Trophoblast cell (in vitro differentiated cells and primary cell): Measurements from ENCODE around the gene PTPRN2.

ENCODE experiments used
- DNase-seq, 2 donors: peaks; one replicate each; pipeline ENCODE4 v3.0.0-alpha.2; 2016
- H2AFZ ChIP-seq: 2 replicates; pipeline ENCODE4 v1.6.1; 2013; ENCODE audit warnings: low read length, moderate library complexity, mild to moderate bottlenecking; ENCODE audit not compliant: insufficient read depth, poor library complexity
- H2AK5ac ChIP-seq: 2 replicates; pipeline ENCODE4 v1.6.1; 2013; ENCODE audit warnings: mild to moderate bottlenecking, low read length
- H2BK120ac ChIP-seq: 2 replicates; pipeline ENCODE4 v1.6.1; 2013; ENCODE audit warnings: low read length, mild to moderate bottlenecking, moderate library complexity; ENCODE audit not compliant: insufficient read depth, poor library complexity
- H2BK12ac ChIP-seq: 2 replicates; pipeline ENCODE4 v1.6.1; 2013; ENCODE audit warnings: mild to moderate bottlenecking, low read length, moderate library complexity
- H2BK5ac ChIP-seq: 2 replicates; pipeline ENCODE4 v1.6.1; 2013; ENCODE audit warnings: low read length, low read depth, moderate library complexity, mild to moderate bottlenecking; ENCODE audit not compliant: poor library complexity
- H3K14ac ChIP-seq: 2 replicates; pipeline ENCODE4 v1.6.1; 2013; ENCODE audit warnings: mild to moderate bottlenecking, low read length
- H3K18ac ChIP-seq: 2 replicates; pipeline ENCODE4 v1.6.1; 2013; ENCODE audit warnings: mild to moderate bottlenecking, low read length
- H3K23ac ChIP-seq: 2 replicates; pipeline ENCODE4 v1.6.1; 2013; ENCODE audit warnings: low read length
- H3K27ac ChIP-seq: 2 replicates; pipeline ENCODE4 v1.5.1; 2013; ENCODE audit warnings: low read depth, mild to moderate bottlenecking, inconsistent platforms, low read length, moderate library complexity
- H3K27me3 ChIP-seq: 2 replicates; pipeline ENCODE4 v1.6.1; 2013; ENCODE audit warnings: inconsistent platforms, mild to moderate bottlenecking, low read length, moderate library complexity; ENCODE audit not compliant: insufficient read depth
- H3K36me3 ChIP-seq, 2 experiments: 1 replicate in 1 of 2; 2 replicates in 1 of 2; pipeline ENCODE4 v1.6.1; 2013; ENCODE audit warnings: low read length in 2 of 2, mild to moderate bottlenecking in 2 of 2, moderate library complexity in 1 of 2; ENCODE audit not compliant: insufficient read depth in 2 of 2, control insufficient read depth in 1 of 2
- H3K4ac ChIP-seq: 2 replicates; pipeline ENCODE4 v1.6.1; 2013; ENCODE audit warnings: low read depth, mild to moderate bottlenecking, low read length, moderate library complexity
- H3K4me1 ChIP-seq, 2 experiments: 1 replicate in 1 of 2; 2 replicates in 1 of 2; pipeline ENCODE4 v1.6.1; 2013; ENCODE audit warnings: low read length in 2 of 2, mild to moderate bottlenecking in 2 of 2, moderate library complexity in 1 of 2; ENCODE audit not compliant: insufficient read depth in 2 of 2, control insufficient read depth in 1 of 2
- H3K4me2 ChIP-seq: 2 replicates; pipeline ENCODE4 v1.6.1; 2013; ENCODE audit warnings: inconsistent platforms, mild to moderate bottlenecking, low read length, moderate library complexity
- H3K4me3 ChIP-seq: 2 replicates; pipeline ENCODE4 v1.5.1; 2013; ENCODE audit warnings: mild to moderate bottlenecking, low read depth, low read length, inconsistent platforms
- H3K79me1 ChIP-seq: one replicate; pipeline ENCODE4 v1.6.1; 2013; ENCODE audit warnings: low read length
- H3K79me2 ChIP-seq: 2 replicates; pipeline ENCODE4 v1.6.1; 2013; ENCODE audit warnings: low read length, mild to moderate bottlenecking; ENCODE audit not compliant: control insufficient read depth, insufficient read depth, poor library complexity
- H3K9ac ChIP-seq: 2 replicates; pipeline ENCODE4 v1.6.1; 2013; ENCODE audit warnings: mild to moderate bottlenecking, low read length
- H3K9me3 ChIP-seq: 2 replicates; pipeline ENCODE4 v1.6.1; 2013; ENCODE audit warnings: low read depth, mild to moderate bottlenecking, control low read depth, inconsistent platforms, low read length; ENCODE audit not compliant: insufficient read depth
- H4K12ac ChIP-seq: 2 replicates; pipeline ENCODE4 v1.6.1; 2013; ENCODE audit warnings: low read depth, mild to moderate bottlenecking, low read length, moderate library complexity
- H4K8ac ChIP-seq: 2 replicates; pipeline ENCODE4 v1.6.1; 2013; ENCODE audit warnings: low read depth, mild to moderate bottlenecking, low read length, moderate library complexity
- H4K91ac ChIP-seq: one replicate; pipeline ENCODE4 v1.6.1; 2013; ENCODE audit warnings: low read depth, mild to moderate bottlenecking, low read length, moderate library complexity
- WGBS: extraction: QIAGEN DNeasy Blood & Tissue Kit; methylation state at CpG from one replicate; pipeline ENCODE4 v1.1.7; 2013; ENCODE audit warnings: missing lambda C conversion rate; ENCODE audit not compliant: insufficient read length, insufficient coverage; ENCODE audit errors: extremely low coverage; 5-methylcytosine and 5-hydroxymethylcytosine counted together

Gene PTPRN2

DNA sequence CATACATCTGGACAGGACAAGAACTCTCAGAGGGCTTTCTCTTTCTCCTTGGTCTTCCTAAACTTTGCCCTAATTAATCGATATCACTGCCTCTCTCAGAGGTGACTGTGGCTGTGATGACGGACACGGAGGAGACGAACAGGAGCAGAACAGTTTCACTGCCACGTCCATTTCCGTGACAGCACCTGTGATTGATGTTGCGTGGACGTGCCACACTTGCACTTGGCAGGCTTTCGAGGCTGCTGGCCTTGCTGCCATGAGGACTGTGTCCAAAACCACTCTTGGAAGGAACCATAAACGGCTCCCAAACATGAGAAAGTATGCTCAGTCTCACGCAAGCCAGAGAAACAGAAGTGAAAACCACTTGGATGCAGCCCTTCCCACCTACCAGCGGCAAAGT lies 942.7 kb downstream of the PTPRN2 start:
- Histone ChIP-seq H3K27me3 (no peaks in the 10 kb centered on the region), H3K36me3 (no peaks in the 10 kb centered on the region), H3K4me3 (no peak overlapping the region), H2AFZ (no peak overlapping the region), H3K4ac (no peak overlapping the region), H2BK5ac (no peak overlapping the region), H2BK12ac (no peak overlapping the region), H3K9me3 (peaks cover 22% of the 10 kb centered on the region), H3K9ac (no peak overlapping the region), H4K91ac (no peak overlapping the region), H3K4me1 (no peaks in the 10 kb centered on the region), H3K27ac (no peak overlapping the region), H4K12ac (no peak overlapping the region), H3K23ac (no peak overlapping the region), H3K14ac (no peak overlapping the region), H3K18ac (no peak overlapping the region), H4K8ac (no peak overlapping the region), H2BK120ac (no peak overlapping the region), H3K4me2 (no peak overlapping the region), H2AK5ac (no peak overlapping the region), H3K79me1 (no peaks in the 10 kb centered on the region), H3K79me2 (no peaks in the 10 kb centered on the region)
- no peak for DNase-seq
- WGBS = no CpG with 5 or more reads among the region's 12 CpGs

DNA sequence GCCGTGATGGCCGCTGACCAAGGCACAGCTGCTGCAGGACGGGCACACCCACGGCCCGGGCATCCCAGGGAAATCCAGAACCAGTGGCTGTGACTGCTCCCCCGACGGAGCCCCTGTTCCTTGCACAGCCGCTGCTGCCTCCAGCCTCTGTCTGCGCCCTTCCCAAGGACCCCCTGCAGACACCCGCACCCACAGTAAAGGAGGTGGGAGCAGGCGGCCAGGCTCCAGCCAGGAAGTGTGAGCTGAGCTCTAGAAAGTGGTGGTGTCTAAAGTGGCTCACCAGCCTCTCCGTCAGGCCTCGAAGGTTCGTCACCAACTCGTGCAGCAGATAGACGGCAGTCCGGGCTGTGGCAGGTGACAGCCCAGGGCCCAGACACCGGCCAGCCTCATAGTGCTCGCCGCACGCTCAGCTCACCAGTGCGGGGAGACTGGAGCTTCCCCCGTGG lies 944.1 kb downstream of the PTPRN2 start:
- Histone ChIP-seq H2AFZ (no peak overlapping the region), H2AK5ac (no peak overlapping the region), H3K4me2 (no peak overlapping the region), H2BK5ac (no peak overlapping the region), H3K4me1 (no peaks in the 10 kb centered on the region), H3K79me2 (no peaks in the 10 kb centered on the region), H3K27me3 (no peaks in the 10 kb centered on the region), H3K14ac (no peak overlapping the region), H4K91ac (no peak overlapping the region), H3K9ac (no peak overlapping the region), H4K8ac (no peak overlapping the region), H3K4ac (no peak overlapping the region), H4K12ac (no peak overlapping the region), H3K23ac (no peak overlapping the region), H2BK12ac (no peak overlapping the region), H3K9me3 (peaks cover 27% of the 10 kb centered on the region), H3K79me1 (no peaks in the 10 kb centered on the region), H3K36me3 (no peaks in the 10 kb centered on the region), H3K4me3 (no peak overlapping the region), H3K18ac (no peak overlapping the region), H2BK120ac (no peak overlapping the region), H3K27ac (no peak overlapping the region)
- no CpG with 5 or more reads among the region's 23 CpGs for WGBS
- no peak for DNase-seq

DNA sequence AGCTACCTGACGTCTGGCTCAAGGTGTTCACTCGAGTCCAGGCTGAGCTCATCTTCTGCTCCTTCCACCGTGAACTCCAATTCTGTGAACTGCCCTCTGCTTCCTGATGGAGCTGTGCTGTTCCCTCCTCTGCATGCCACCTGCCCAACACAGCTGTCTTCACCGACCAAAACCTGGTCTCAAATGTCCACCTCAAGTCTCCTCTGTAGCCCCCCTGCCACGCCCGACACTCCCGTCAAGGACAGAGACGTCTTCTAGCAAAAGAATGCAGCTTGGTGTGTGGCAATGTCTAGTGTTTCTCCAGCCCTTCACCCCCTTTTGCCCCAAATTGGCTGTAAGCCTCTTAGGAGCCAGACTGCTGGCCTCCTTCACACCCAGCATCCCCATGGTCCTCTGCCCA lies 945.8 kb downstream of the PTPRN2 start:
- Histone ChIP-seq H4K8ac (no peak overlapping the region), H2AFZ (no peak overlapping the region), H3K4me2 (no peak overlapping the region), H3K27ac (no peak overlapping the region), H3K9me3 (peaks cover 29% of the 10 kb centered on the region), H3K23ac (no peak overlapping the region), H2BK5ac (no peak overlapping the region), H3K9ac (no peak overlapping the region), H3K4me1 (no peaks in the 10 kb centered on the region), H2BK12ac (no peak overlapping the region), H2AK5ac (no peak overlapping the region), H3K27me3 (no peaks in the 10 kb centered on the region), H3K4me3 (peak overlapping the region; percentile 51), H3K79me1 (no peaks in the 10 kb centered on the region), H3K14ac (no peak overlapping the region), H4K12ac (no peak overlapping the region), H3K4ac (no peak overlapping the region), H4K91ac (no peak overlapping the region), H3K18ac (no peak overlapping the region), H3K79me2 (no peaks in the 10 kb centered on the region), H3K36me3 (no peaks in the 10 kb centered on the region), H2BK120ac (no peak overlapping the region)
- DNase-seq = no peak
- no CpG with 5 or more reads among the region's 8 CpGs for WGBS

DNA sequence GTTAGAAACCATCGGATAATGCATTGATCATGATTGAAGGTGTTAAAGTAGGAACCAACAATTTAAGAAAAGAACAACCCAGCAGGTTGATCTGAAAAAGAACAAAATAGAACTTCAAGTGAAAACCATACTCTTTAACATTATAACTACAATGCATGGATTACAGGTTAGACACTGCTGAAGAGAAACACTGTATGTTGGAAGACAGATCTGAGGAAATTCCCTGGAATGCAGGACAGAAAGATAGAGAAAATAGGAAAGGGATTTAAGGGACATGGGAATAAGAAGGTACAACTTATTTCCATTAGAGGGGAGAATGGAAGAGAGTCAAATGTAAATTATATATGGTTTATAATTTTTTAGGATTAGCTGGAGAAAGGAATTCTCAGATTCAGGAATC lies 947.5 kb downstream of the PTPRN2 start:
- Histone ChIP-seq H3K27ac (no peak overlapping the region), H3K9ac (no peak overlapping the region), H3K4ac (no peak overlapping the region), H3K4me3 (no peak overlapping the region), H3K27me3 (no peaks in the 10 kb centered on the region), H3K18ac (no peak overlapping the region), H2AK5ac (no peak overlapping the region), H4K8ac (no peak overlapping the region), H3K36me3 (no peaks in the 10 kb centered on the region), H3K23ac (no peak overlapping the region), H3K4me1 (no peaks in the 10 kb centered on the region), H2BK12ac (no peak overlapping the region), H3K9me3 (peaks cover 24% of the 10 kb centered on the region), H3K14ac (no peak overlapping the region), H3K79me2 (no peaks in the 10 kb centered on the region), H2BK5ac (no peak overlapping the region), H2AFZ (no peak overlapping the region), H4K91ac (no peak overlapping the region), H2BK120ac (no peak overlapping the region), H3K4me2 (no peak overlapping the region), H4K12ac (no peak overlapping the region), H3K79me1 (no peaks in the 10 kb centered on the region)
- DNase-seq = no peak
- WGBS = no CpG with 5 or more reads among the region's 1 CpG
